Head of caudate nucleus (tissue), 42 donors: ENCODE measurements around the gene FOXK2.
"Not testable (repeated sequence)": the region's sequence is repeated elsewhere in the genome, so short reads cannot be mapped to it uniquely, and the experiment has no call there.

Experiments
- DNase-seq, 42 donors: peaks; one replicate each; pipeline versions ENCODE4 v3.0.0 to v3.0.0-alpha.2; 2020 to 2021; ENCODE audit warnings: mixed read lengths in 7 of 42
- intact Hi-C: fragments of 100-400 bp; cut with DNase I; formaldehyde crosslinking; loops from one replicate; pipeline ENCODE4 v1.15.0; 2022

FOXK2 gene

DNA sequence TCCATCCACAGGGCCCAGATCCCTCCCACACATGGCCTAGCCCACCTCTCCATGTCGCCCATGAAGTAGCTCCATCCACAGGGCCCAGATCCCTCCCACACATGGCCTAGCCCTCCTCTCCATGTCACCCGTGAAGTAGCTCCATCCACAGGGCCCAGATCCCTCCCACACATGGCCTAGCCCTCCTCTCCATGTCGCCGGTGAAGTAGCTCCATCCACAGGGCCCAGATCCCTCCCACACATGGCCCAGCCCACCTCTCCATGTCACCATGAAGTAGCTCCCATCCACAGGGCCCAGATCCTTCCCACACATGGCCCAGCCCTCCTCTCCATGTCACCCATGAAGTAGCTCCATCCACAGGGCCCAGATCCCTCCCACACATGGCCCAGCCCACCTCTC is 60.4 kb downstream of the FOXK2 start:
- intact Hi-C loops, DNase-seq: not testable (repeated sequence)

DNA sequence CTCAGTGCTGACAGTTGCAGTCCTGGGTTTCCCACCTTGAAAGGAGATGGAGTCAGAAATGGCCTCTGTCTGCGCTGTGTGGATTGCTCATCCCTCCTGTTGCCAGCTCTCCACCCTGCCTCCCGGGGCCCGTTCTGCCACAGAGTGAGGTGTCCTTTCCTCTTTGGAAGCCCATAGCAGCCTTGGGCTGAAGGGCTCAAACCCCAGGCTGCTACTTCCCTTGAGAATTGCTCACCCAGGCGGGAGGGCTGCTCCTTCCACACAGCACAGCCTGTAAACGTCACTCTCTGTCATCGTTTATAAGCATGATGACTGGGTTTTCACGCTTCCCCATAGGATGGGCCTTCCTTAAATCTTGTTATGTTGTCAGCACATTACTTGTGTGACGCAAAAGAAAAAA is 62.7 kb downstream of the FOXK2 start:
- no peak for DNase-seq

DNA sequence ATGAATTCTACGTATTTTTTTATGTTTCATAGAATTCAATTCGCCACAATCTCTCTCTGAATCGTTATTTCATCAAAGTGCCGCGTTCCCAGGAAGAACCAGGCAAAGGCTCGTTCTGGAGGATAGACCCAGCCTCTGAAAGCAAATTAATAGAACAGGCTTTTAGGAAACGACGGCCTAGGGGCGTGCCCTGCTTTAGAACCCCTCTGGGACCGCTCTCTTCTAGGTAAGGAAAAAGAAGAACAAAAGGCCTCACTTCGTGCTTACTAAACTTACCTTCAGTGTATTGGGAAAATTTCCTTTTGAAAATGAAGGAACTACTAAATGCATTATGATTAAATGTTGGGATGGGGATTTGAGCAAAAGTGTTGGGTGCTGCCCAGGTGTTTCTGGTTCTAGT is 63.2 kb downstream of the FOXK2 start:
- intact Hi-C loops = no loop called here

More for the DNA sequence above, 62.7 kb downstream of the FOXK2 start:
- intact Hi-C loops = no loop called here

GRCh38 chr17:82583720-82584234 is 64.2 kb downstream of the FOXK2 start:
- intact Hi-C loops = no loop called here
- peak; percentile 54 to 94 (median 79) for DNase-seq

More for the DNA sequence above, 63.2 kb downstream of the FOXK2 start:
- DNase-seq = no peak

DNA sequence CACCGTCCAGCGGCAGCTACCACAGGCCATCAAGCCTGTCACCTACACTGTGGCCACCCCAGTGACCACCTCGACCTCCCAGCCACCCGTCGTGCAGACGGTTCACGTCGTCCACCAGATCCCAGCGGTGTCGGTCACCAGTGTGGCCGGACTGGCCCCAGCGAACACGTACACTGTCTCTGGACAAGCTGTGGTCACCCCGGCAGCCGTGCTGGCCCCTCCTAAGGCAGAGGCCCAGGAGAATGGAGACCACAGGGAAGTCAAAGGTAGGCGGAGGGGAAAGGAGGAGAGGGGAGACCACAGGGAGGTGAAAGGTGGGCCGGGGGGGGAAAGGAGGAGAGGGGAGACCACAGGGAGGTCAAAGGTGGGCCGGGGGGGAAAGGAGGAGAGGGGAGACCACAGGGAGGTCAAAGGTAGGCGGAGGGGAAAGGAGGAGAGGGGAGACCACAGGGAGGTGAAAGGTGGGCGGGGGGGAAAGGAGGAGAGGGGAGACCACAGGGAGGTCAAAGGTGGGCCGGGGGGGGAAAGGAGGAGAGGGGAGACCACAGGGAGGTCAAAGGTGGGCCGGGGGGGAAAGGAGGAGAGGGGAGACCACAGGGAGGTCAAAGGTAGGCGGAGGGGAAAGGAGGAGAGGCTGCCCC is 66.5 kb downstream of the FOXK2 start:
- DNase-seq = peak in 1 of 42 donors; percentile 33
- intact Hi-C loops = not testable (repeated sequence)

GRCh38 chr17:82586576-82587233 is 67.2 kb downstream of the FOXK2 start:
- intact Hi-C loops = no loop called here
- no peak for DNase-seq

DNA sequence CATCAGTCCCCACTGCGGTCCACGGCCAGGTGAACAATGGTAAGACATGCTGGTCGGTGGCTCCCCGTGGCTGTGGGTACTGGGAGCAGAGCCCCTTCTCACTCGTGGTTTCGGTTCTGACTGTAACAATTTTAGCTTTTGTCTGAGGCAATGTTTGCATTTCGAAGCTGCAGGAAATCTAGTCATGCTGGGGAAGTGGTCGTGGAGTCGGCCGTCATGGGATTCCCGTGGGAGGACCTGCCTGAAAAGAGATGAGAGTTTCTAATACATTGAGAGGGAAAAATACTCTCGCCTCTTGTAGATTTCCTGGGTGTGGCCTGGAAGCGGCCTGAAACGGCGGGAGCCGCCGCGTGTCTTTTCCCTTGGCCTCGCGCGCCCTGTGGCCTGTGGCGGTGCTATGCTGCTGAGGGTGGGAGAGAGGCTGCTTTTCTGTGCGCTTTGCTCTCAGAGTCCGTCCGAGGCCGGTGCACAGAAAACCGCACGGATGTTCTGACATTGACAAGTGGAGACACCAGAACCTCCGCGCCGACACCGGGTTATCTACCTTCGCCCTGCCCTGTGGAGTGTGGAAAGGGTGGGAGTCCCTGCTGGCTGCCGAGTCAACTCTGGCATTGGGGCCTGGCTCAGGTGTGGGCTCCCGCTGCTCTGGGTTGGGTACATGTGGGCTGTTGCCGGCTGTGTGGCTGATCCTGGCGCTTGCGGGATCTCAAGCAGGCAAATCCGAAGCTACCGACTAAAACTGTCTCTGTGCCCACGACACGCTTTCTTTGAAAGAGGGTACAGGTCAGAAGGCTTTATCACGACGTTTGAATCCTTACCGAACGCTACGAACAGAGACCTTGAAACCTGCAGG is 67.9 kb downstream of the FOXK2 start:
- intact Hi-C loops = no loop called here
- DNase-seq = peak in 9 of 42 donors; percentile 11 to 65 (median 48)

- intact Hi-C loops = no loop called here
- DNase-seq = no peak
These were observed 69.0 kb downstream of the FOXK2 start for GRCh38 chr17:82588266-82589175.

GRCh38 chr17:82589851-82590180 is 70.3 kb downstream of the FOXK2 start:
- intact Hi-C loops = no loop called here
- no peak for DNase-seq

DNA sequence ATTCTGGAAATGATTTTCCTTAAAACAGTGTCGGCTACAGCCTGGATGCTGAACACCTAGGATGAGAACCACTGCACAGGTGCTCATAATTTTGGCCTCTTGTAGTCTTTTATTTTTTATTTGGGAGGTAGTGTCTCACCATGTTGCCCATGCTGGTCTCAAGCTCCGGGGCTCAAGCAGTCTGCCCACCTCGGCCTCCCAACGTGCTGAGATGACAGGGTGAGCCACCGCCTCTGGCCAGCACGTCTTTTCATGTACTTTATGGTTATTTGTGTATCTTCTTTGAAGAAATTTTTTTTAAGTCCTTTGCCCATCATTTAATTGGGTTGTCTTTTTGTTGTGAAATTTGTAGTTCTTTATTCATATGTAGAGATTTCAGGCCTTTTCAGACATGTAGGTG is 70.7 kb downstream of the FOXK2 start:
- intact Hi-C loops = no loop called here
- no peak for DNase-seq

DNA sequence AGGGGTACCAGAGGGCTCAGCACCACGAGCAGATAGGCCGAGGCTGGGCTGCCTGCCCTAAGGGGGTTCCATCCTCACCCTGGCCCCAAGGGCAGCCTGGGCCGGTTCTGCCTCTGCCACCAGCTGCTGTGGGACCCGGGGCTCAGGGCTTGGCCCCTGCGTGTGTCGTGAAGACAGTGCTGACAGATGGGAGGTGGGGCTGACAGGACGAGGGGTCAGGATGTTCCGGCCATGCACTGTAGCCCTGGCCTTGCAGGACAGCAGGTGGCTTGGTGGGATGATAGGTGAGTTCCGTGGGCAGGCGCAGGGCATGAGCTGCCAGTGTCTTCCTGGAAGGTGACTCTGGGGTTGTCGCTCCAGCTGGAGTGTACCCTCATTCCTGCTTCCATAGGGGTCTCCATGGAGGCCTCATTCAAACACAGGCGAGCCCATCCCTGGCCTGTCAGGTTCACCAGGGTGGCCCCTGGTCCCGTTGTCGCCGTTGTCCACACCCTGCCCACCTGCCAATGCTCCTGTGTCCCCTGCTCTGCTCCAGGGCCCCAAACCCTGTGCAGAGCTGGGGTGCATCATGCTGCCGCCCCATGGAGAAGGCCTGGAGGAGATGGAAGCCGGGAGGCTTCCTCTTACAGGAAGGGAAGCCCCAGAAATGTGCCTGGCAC is 71.5 kb downstream of the FOXK2 start:
- intact Hi-C loops = no loop called here
- DNase-seq = no peak

- peak in 1 of 42 donors; percentile 27 for DNase-seq
- intact Hi-C loops = no loop called here
These were observed 72.8 kb downstream of the FOXK2 start for GRCh38 chr17:82592289-82592766.

DNA sequence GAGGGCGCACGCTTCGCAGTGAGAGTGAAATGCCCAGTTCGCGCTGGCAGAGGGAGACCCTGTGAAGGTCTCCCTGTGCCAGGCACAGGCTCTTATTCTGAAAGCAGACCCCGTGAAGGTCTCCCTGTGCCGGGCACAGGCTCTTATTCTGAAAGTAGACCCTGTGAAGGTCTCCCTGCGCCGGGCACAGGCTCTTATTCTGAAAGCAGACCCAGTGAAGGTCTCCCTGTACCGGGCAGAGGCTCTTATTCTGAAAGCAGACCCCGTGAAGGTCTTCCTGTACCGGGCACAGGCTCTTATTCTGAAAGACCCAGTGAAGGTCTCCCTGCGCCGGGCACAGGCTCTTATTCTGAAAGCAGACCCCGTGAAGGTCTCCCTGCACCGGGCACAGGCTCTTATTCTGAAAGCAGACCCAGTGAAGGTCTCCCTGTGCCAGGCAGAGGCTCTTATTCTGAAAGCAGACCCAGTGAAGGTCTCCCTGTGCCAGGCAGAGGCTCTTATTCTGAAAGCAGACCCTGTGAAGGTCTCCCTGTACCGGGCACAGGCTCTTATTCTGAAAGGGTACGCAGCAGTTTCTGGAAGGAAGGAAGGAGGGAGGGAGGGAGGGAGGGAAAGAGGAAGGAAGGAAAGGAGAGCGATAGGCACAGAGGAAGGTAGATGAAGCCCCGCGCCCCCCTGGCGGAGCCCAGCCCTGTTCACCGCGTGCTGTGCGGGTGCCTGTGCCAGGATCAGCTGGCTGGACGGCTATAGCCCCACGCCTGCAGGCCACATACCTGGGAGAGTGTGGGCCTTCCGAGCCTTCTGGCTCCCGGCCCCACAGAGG is 73.4 kb downstream of the FOXK2 start:
- DNase-seq = peak; percentile 30 to 92 (median 81)
- intact Hi-C loops = no loop called here

- peak in 1 of 42 donors; percentile 31 for DNase-seq
- intact Hi-C loops = no loop called here
These were observed 74.1 kb downstream of the FOXK2 start for GRCh38 chr17:82593590-82594087.

GRCh38 chr17:82594571-82594970 is 75.0 kb downstream of the FOXK2 start:
- DNase-seq = no peak
- intact Hi-C loops = no loop called here

DNA sequence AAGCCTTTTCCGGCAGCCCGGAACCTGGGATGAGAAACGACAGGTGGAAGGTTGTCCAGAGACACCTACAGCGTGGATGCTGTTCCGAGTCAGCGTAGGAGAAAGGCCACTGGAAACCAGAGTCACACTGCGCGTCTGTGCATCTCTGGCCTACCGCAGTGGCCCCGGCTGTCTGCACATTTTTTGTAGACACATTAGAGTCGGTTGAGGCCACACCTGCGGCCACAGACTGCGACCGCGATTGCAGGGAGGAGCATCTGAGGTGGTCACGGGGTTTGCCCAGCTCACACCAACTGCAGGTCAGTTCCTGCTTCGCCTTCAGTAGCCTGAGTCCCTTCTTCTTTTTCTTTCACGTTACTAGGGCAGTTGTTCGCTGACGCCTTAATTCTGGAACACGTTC is 76.4 kb downstream of the FOXK2 start:
- intact Hi-C loops = no loop called here
- DNase-seq = no peak

GRCh38 chr17:82596296-82596695 is 76.8 kb downstream of the FOXK2 start:
- intact Hi-C loops = no loop called here
- DNase-seq = no peak
